OCI-LY7 (cell line): Measurements from ENCODE around the gene SORD.
"Not testable (repeated sequence)": the region's sequence is repeated elsewhere in the genome, so short reads cannot be mapped to it uniquely, and the experiment has no call there.

Experiments
- CTCF ChIP-seq: fragments of 200-600 bp; sonication (generic); conservative IDR thresholded peaks from 2 replicates; pipeline ENCODE4 v1.5.1; 2014; ENCODE audit warnings: mild to moderate bottlenecking, antibody characterized with exemption, low read length, moderate library complexity, mixed read lengths
- EZH2phosphoT487 ChIP-seq: fragments of 200-600 bp; sonication (generic); IDR thresholded peaks from 2 replicates; pipeline ENCODE4 v1.6.1; 2018; ENCODE audit warnings: low read depth, borderline replicate concordance, mild to moderate bottlenecking, mixed run types, antibody characterized with exemption, low read length, moderate library complexity, mixed read lengths

GRCh38 chr15:45075440-45076320 is 52.7 kb downstream of the SORD start:
- TF ChIP-seq CTCF, EZH2phosphoT487: not testable (repeated sequence)
